SK-N-SH treated with all-trans-retinoic acid at 6 μM for 48 hours (cell line): ENCODE data around the gene MUC3A.
A peak's percentile ranks its signal among the peaks of the same experiment; 100 is the strongest.
"Not testable (repeated sequence)": the region's sequence is repeated elsewhere in the genome, so short reads cannot be mapped to it uniquely, and the experiment has no call there.

Experiments used
- ATAC-seq: fragments of 200-7000 bp; cut with Tn5 transposase; 3 replicates; pipeline ENCODE4 v1.9.1; 2020; ENCODE audit warnings: mild to moderate bottlenecking, moderate library complexity
- ARNTL ChIP-seq: fragments of 450-650 bp; formaldehyde crosslinking; IDR thresholded peaks from 2 replicates; pipeline ENCODE4 v1.5.0; 2020; ENCODE audit warnings: low read depth, mild to moderate bottlenecking, moderate library complexity, borderline replicate concordance
- BACH2 ChIP-seq: fragments of 250-450 bp; sonication (Bioruptor Pico); IDR thresholded peaks from 2 replicates; pipeline ENCODE4 v1.9.0; 2021; ENCODE audit warnings: mild to moderate bottlenecking, borderline replicate concordance
- CREB5 ChIP-seq: fragments of 250-450 bp; sonication (Bioruptor Pico); IDR thresholded peaks from 2 replicates; pipeline ENCODE4 v1.5.1; 2020; ENCODE audit warnings: low read depth, mild to moderate bottlenecking, moderate library complexity
- CSDC2 ChIP-seq: fragments of 250-450 bp; sonication (Bioruptor Pico); IDR thresholded peaks from 2 replicates; pipeline ENCODE4 v1.5.0; 2020; ENCODE audit warnings: mild to moderate bottlenecking, moderate library complexity
- CSRNP3 ChIP-seq: fragments of 250-450 bp; sonication (Bioruptor Pico); IDR thresholded peaks from 2 replicates; pipeline ENCODE4 v1.5.1; 2021; ENCODE audit warnings: mild to moderate bottlenecking, moderate library complexity
- ESRRG ChIP-seq: fragments of 250-450 bp; sonication (Bioruptor Pico); IDR thresholded peaks from 2 replicates; pipeline ENCODE4 v1.6.1; 2021; ENCODE audit warnings: mild to moderate bottlenecking
- GLIS3 ChIP-seq: fragments of 250-450 bp; sonication (Bioruptor Pico); IDR thresholded peaks from 2 replicates; pipeline ENCODE4 v1.5.0; 2020; ENCODE audit warnings: mild to moderate bottlenecking, moderate library complexity
- ISL1 ChIP-seq: fragments of 250-450 bp; sonication (Bioruptor Pico); IDR thresholded peaks from 2 replicates; pipeline ENCODE4 v2.1.2; 2022; ENCODE audit warnings: mild to moderate bottlenecking, moderate library complexity
- OSR1 ChIP-seq: fragments of 250-450 bp; sonication (Bioruptor Pico); IDR thresholded peaks from 2 replicates; pipeline ENCODE4 v1.8.0; 2022; ENCODE audit warnings: moderate library complexity, mild to moderate bottlenecking, inconsistent platforms
- PATZ1 ChIP-seq: fragments of 250-450 bp; sonication (Bioruptor Pico); IDR thresholded peaks from 2 replicates; pipeline ENCODE4 v1.8.0; 2020; ENCODE audit warnings: mild to moderate bottlenecking, moderate library complexity, borderline replicate concordance
- POU6F1 ChIP-seq: fragments of 250-450 bp; sonication (Bioruptor Pico); IDR thresholded peaks from 2 replicates; pipeline ENCODE4 v1.8.0; 2021; ENCODE audit warnings: low read depth, mild to moderate bottlenecking, moderate library complexity, borderline replicate concordance
- PPARA ChIP-seq: fragments of 250-450 bp; sonication (Bioruptor Pico); IDR thresholded peaks from 2 replicates; pipeline ENCODE4 v1.5.0; 2020; ENCODE audit warnings: mild to moderate bottlenecking, borderline replicate concordance
- RARB ChIP-seq: fragments of 250-450 bp; sonication (Bioruptor Pico); IDR thresholded peaks from 2 replicates; pipeline ENCODE4 v1.8.0; 2021; ENCODE audit warnings: mild to moderate bottlenecking, moderate library complexity
- SNAI2 ChIP-seq: fragments of 250-450 bp; sonication (Bioruptor Pico); IDR thresholded peaks from 2 replicates; pipeline ENCODE4 v1.5.0; 2020; ENCODE audit warnings: mild to moderate bottlenecking, moderate library complexity
- TCF4 ChIP-seq: fragments of 250-450 bp; sonication (Bioruptor Pico); IDR thresholded peaks from 2 replicates; pipeline ENCODE4 v1.8.0; 2021; ENCODE audit warnings: mild to moderate bottlenecking, moderate library complexity, borderline replicate concordance
- TOX ChIP-seq: fragments of 250-450 bp; sonication (Bioruptor Pico); IDR thresholded peaks from 2 replicates; pipeline ENCODE4 v1.8.0; 2021; ENCODE audit warnings: mild to moderate bottlenecking, moderate library complexity, borderline replicate concordance
- ZC3H10 ChIP-seq: fragments of 250-450 bp; sonication (Bioruptor Pico); IDR thresholded peaks from 2 replicates; pipeline ENCODE4 v1.5.1; 2021; ENCODE audit warnings: mild to moderate bottlenecking, moderate library complexity
- ZFP3 ChIP-seq: fragments of 250-450 bp; sonication (Bioruptor Pico); IDR thresholded peaks from 2 replicates; pipeline ENCODE4 v1.5.0; 2020; ENCODE audit warnings: mild to moderate bottlenecking, moderate library complexity
- ZFP30 ChIP-seq: fragments of 450-650 bp; formaldehyde crosslinking; IDR thresholded peaks from 2 replicates; pipeline ENCODE4 v1.5.0; 2022; ENCODE audit warnings: mild to moderate bottlenecking, moderate library complexity
- ZNF565 ChIP-seq: fragments of 450-650 bp; formaldehyde crosslinking; conservative IDR thresholded peaks from 2 replicates; pipeline ENCODE4 v1.5.0; 2020; ENCODE audit warnings: low read depth, mild to moderate bottlenecking, moderate library complexity
- ZNF8 ChIP-seq: fragments of 450-650 bp; formaldehyde crosslinking; IDR thresholded peaks from 2 replicates; pipeline ENCODE4 v1.5.0; 2020; ENCODE audit warnings: mild to moderate bottlenecking, moderate library complexity

The MUC3A gene

GRCh38 chr7:100933734-100934133, 15.6 kb upstream of the MUC3A start:
- TF ChIP-seq ZNF8 (CRISPR knock-in tag): no peak
- no peak for TF ChIP-seq ESRRG
- no peak for TF ChIP-seq CSDC2 (CRISPR knock-in tag)
- TF ChIP-seq ZC3H10 (CRISPR knock-in tag): no peak
- TF ChIP-seq CSRNP3 (CRISPR knock-in tag): no peak
- no peak for TF ChIP-seq SNAI2 (CRISPR knock-in tag)
- TF ChIP-seq PPARA (CRISPR knock-in tag): no peak
- TF ChIP-seq ISL1 (CRISPR knock-in tag): no peak
- no peak for TF ChIP-seq TOX (CRISPR knock-in tag)
- TF ChIP-seq GLIS3 (CRISPR knock-in tag): no peak
- TF ChIP-seq RARB (CRISPR knock-in tag): no peak
- TF ChIP-seq PATZ1 (CRISPR knock-in tag): no peak
- no peak for TF ChIP-seq ZFP3 (CRISPR knock-in tag)
- no peak for TF ChIP-seq TCF4 (CRISPR knock-in tag)
- TF ChIP-seq ZNF565 (CRISPR knock-in tag): no peak
- TF ChIP-seq ZFP30 (CRISPR knock-in tag): no peak
- TF ChIP-seq ARNTL (CRISPR knock-in tag): no peak
- ATAC-seq: no peak

GRCh38 chr7:100935381-100935780, 14.0 kb upstream of the MUC3A start:
- ATAC-seq: not testable (repeated sequence)

GRCh38 chr7:100936167-100936566, 13.2 kb upstream of the MUC3A start:
- not testable (repeated sequence) for ATAC-seq

- TF ChIP-seq POU6F1 (CRISPR knock-in tag) (no peak), ARNTL (CRISPR knock-in tag) (no peak), CREB5 (no peak), CSRNP3 (CRISPR knock-in tag) (no peak), PPARA (CRISPR knock-in tag) (no peak), ISL1 (CRISPR knock-in tag) (peak; percentile 89)
- ATAC-seq: peak; percentile 45; the same call in 2 of the 3 replicates
Measured at GRCh38 chr7:100942045-100942774, 7.1 kb upstream of the MUC3A start.

GRCh38 chr7:100943693-100944092, 5.6 kb upstream of the MUC3A start:
- no peak for ATAC-seq
- TF ChIP-seq SNAI2 (CRISPR knock-in tag) (no peak), TOX (CRISPR knock-in tag) (no peak), CSDC2 (CRISPR knock-in tag) (no peak), OSR1 (CRISPR knock-in tag) (no peak), BACH2 (CRISPR knock-in tag) (no peak), ZFP3 (CRISPR knock-in tag) (no peak), CSRNP3 (CRISPR knock-in tag) (no peak), CREB5 (no peak), ZNF8 (CRISPR knock-in tag) (no peak), ISL1 (CRISPR knock-in tag) (no peak), ZNF565 (CRISPR knock-in tag) (no peak), GLIS3 (CRISPR knock-in tag) (no peak), TCF4 (CRISPR knock-in tag) (no peak)
